GF-D8 (cell line): ENCODE results near the gene SLC16A1.
"Not testable (repeated sequence)": the region's sequence is repeated elsewhere in the genome, so short reads cannot be mapped to it uniquely, and the experiment has no call there.

Source experiments
- DNase-seq: peaks from one replicate; lab custom pipeline; 2025; lab: John Stamatoyannopoulos, UW

The SLC16A1 gene

DNA sequence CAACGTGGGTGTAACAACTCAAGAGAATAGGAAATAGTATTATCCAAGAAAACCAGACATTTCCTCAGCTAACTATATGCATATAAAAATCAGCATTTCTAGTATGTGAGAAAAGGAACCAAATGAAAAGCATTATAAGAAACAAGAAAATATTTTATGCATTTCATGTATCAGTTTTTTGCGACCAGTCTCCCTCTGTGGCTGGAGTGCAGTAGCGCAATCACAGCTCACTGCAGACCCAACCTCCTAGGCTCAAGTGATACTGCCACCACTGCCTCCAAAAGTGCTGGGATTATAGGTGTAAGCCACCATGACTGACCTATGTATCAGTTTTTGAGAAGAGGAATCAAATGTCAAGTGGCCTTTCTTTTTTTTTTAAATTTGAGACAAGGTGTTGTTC, 31.0 kb downstream of the SLC16A1 start:
- no peak for DNase-seq

DNA sequence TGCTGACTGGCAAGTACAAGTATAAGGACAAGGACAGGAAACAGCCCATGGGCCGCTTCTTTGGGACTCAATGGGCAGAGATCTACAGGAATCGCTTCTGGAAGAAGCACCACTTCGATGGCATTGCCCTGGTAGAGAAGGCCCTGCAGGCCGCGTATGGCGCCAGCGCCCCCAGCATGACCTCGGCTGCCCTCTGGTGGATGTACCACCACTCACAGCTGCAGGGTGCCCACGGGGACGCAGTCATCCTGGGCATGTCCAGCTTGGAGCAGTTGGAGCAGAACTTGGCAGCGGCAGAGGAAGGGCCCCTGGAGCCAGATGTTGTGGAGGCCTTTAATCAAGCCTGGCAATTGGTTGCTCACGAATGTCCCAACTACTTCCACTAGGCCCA, 32.0 kb downstream of the SLC16A1 start:
- no peak for DNase-seq

DNA sequence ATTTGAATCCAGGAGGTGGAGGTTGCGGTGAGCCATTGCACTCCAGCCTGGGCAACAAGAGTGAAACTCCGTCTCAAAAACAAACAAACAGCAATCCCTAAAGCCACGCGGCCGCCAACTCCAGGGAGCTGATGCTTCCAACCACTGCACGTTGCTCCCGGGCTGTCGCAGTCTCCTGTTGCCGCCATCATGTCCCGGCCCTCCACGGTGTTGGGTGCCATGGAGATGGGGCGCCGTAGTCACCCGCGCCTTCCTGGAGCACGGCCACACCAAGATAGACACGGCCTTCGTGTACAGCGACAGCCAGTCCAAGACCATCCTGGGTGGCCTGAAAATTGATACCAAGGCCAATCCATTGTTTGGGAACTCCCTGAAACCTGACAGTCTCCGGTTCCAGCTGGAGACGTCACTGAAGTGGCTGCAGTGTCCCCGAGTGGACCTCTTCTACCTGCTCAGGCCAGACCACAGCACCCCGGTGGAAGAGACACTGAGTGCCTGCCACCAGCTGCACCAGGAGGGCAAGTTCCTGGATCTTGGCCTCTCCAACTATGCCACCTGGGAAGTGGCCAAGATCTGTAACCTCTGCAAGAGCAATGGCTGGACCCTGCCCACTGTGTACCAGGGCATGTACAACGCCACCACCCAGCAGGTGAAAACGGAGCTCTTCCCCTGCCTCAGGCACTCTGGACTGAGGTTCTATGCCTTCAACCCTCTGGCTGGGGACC, 32.6 kb downstream of the SLC16A1 start:
- DNase-seq = no peak

DNA sequence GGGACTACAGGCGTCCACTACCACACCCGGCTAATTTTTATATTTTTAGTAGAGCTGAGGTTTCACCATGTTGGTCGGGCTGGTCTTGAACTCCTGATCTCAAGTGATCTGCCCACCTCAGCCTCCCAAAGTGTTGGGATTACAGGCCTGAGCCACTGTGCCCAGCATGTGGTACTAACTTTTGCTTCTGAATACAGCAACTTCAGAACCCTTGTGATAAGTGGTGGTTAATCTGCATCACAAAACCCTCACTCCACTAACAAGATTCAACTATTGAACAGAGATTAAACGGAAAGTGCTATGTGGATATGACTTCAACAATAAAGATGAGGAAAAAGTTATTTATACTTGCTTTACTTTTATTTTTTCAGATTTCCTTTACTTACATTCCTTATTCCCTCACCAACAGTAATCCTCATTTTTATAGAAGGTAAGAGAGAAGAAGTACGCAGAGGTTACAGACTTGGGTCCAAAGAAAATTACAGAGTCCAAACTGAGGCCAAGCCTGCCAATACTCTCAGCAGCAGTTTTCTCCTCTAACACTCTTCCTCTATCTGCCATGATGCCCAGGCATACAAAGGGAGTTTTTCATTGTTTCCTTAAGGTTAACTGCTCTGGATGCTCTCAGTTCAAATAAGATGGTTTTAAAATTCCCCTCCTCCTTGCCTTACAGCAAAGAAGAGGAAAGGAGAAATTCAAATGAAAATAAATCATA, 44.3 kb downstream of the SLC16A1 start:
- DNase-seq = no peak

DNA sequence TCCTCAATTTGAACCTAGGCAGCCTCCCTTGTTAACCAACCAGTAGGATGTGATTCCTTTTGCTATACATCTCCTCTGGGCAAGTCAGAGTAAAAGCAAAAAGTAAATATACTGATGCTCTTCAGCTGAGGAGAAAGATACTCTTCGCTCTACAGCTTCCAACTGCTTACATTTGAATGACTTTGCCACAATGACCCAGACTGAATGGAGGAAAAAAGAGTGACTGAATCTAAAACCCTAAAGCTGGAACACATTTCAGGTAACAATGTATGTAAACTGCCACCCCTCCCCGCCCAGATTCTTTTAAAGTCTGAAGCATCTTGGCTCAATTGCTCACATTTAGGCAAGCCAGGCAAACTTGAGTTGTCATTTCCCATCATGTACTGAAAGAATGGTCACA, 46.1 kb downstream of the SLC16A1 start:
- DNase-seq = no peak

DNA sequence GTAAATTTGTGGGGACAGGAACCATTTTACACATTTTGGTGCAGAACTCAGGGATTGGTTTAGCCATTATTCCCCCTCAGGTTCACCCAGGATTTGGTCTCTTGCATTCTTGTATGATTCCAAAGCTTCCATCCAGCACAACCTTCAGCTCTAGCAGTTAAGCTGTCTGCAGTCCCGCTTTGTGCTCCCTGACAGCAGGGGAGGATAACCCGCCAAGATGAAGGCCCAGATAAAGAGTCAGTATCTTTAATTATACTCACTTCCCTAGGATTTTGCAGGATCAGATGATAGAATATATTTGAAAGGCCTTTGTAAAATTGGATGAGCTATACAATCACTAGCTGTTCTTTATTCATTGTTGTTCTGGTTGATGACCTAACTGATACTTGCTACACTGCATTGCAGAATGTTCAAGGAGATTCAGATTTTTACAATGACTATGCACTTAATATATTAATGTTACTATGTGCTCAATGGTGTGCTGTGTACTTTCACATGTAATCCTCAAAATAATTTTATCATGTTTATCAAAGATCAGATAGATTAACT, 49.8 kb downstream of the SLC16A1 start:
- DNase-seq = no peak

DNA sequence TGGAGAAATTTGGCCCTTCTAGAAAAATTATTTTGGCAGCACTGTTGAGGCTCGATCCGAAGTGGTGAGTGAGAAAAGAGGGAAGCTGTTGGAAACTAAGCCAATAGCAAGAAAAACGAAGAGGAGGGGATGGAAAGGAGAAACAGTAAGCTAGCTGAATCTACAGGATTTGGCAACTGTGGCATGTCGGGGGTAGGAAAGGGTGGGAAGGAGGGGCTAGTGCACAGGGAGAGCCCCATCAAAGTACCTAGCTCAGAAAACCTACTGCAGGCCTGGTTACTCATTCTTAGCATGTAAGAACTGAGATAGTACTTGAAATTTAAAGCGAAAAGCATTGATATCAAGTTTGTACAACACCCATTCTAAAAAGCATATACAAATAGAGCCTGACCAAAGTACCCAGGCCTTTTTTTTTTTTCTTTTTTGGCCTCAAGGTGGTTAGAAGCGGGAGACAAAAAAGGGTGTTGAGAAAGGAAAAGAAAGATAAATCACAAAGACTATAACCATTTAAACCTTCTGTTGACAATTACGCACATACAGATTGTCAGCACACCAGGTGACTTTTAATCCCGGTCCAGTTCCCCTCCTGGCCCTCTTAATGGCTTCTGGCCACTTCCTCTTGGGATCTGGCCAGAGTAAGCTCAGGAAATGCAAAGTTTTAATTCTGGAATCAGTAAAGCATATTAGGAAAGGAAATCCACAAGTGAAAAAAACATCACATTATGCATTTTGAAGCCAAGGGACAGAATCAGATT, 50.4 kb downstream of the SLC16A1 start:
- no peak for DNase-seq

DNA sequence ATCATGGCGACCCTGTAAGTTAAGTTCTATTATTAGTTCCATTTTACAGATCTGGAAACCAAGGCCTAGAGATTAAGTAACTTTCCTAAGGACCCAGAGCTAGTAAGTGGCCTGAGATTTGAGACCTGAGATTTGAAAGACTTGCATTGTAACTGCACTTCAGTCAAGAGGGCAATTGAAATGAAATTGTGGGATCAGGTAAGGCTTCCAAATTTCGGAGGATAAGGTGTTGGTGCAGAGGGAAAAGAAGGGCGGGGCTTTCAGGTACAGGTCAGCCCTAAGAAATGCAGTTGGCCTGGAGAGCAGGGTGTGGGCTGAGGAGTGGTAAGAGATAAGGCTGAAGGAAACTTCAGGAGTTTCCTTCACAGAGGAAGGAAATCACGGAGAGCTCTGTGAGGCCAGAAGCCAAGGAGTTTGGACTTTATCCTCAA, 51.1 kb downstream of the SLC16A1 start:
- no peak for DNase-seq

DNA sequence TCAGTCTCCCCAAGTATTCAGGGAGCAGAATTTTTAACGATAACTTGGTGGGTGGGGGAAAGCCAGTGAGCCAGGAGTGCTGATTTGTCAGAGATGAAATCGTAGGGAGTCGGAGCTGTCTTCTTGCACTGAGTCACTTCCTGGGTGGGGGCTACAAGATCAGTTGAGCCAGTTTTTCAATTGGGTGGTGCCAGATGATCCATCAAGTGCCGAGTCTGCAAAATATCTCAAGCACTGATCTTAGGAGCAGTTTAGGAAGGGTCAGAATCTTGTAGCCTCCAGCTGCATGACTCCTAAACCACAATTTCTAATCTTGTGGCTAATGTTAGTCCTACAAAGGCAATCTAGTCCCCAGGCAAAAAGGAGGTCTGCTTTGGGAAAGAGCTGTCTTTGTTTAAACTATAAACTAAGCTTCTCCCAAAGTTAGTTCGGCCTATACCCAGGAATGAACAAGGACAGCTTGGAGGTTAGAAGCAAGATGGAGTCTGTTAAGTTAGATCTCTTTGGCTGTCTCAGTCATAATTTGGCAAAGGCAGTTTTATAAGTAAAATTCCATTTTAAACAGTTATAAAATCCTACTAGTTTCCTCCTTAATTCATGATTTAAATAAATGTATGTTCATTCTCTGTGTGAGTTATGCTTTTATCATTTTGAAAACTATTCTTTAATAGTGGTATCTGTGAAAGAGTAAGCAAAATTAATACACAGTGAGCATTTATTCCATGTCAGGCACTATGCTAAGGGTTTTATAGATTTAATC, 51.7 kb downstream of the SLC16A1 start:
- DNase-seq = no peak

DNA sequence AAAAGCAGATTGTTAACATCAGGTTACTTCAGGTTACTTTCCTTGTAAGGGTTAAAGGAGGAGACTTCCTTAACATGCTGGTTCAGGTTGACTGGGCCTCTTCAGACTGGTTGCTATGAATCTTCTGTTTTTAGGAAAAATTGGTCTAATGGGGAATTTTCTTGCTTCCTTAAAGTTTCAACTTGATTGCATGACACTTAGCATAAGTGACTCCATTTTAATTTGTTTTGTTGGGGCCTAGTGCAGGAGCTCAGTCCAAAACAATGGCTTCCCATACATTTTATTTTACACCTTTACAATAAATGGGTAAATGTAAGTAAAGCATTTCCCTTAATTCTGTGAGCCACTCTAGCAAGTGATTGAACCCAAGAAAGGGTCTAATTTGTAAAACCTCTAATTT, 53.8 kb downstream of the SLC16A1 start:
- DNase-seq = no peak

DNA sequence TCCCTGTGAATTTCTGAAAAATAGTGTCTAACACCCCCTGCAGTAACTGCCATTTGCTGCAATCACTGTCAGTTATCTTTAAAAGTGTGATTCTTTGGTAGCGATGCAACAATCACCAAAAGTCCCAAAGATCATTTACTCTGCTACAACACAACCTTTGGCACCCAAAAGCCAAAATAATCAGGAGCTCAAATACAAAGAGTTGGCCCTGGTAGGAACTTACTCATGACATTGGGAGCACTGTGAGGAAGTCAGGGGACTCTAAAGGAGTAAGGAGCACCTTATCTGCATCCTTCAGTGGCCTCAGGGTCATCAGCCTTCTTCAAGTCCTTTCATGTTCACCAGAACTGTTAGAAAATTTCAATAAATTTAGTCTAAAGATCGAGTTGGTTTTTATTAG, 54.6 kb downstream of the SLC16A1 start:
- no peak for DNase-seq

DNA sequence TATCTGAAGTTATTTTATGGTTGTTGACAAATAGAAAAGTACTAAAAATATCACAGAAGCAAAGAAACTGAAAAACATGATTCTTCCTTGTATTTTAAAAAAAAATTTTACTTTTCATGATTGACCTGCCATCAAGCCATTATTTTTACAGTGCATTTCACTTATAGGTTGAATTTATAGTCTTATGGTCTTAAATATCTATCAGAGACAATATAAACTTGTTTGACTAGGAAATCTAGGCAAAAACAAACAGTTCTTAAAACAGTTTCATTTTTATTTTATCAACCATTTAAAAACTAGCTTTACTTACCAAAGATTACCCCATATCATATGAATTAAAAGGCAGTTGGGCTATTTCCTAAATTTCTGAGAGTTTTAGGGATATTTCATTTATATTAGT, 59.2 kb downstream of the SLC16A1 start:
- DNase-seq = no peak

DNA sequence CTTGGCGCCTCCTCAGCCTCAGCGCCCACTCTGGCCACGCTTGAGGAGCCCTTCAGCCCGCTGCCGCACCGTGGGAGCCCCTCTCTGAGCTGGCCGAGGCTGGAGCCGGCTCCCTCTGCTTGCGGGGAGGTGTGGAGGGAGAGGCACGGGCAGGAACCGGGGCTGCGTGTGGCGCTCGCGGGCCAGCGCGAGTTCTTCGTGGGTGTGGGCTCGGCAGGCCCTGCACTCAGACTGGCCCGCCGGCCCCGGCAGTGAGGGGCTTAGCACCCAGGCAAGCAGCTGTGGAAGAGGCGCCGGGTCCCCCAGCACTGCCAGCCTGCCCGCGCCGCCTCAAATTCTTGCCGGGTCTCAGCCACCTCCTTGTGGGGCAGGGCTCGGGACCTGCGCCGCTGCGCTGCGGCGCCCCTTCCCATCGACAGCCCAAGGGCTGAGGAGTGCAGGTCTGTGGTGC, 61.4 kb downstream of the SLC16A1 start:
- no peak for DNase-seq

DNA sequence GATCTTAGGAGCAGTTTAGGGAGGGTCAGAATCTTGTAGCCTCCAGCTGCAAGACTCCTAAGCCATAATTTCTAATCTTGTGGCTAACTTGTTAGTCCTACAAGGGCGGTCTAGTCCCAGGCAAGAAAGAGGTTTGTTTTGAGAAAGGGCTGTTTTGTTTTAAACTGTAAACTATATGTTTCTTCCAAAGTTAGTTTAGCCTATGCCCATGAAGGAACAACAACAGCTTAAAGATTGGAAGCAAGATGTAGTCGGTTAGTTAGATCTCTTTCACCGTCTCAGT, 62.0 kb downstream of the SLC16A1 start:
- DNase-seq = no peak

DNA sequence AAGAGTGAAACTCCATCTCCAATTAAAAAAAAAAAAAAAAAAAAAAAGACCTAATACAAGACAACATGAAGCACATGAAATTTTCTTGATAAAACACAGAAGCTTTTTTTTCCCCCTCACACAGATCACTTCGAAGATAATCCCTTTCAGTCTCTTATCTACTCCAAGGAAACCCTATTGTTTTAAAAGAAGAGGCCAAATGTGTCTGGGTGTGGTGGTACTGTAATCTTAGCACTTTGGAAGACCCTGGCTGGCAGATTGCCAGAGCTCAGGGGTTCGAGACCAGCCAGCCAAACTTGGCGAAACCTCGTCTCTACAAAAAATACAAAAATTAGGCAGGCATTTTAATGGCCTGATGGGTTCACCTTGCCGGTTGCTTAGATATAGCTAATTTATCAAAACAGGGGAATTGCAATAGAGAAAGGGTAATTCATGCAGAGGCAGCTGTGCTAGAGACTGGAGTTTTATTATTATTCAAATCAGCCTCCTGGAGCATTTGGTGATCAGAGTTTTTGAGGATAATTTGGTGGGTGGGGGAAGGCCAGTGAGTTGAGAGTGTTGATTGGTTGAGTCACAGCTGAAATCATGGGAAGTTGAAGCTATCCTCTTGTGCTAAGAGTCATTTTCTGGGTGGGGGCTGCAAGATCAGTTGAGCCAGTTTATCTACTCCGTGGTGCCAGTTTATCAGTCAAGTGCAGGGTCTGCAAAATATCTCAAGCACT, 62.5 kb downstream of the SLC16A1 start:
- DNase-seq = no peak

DNA sequence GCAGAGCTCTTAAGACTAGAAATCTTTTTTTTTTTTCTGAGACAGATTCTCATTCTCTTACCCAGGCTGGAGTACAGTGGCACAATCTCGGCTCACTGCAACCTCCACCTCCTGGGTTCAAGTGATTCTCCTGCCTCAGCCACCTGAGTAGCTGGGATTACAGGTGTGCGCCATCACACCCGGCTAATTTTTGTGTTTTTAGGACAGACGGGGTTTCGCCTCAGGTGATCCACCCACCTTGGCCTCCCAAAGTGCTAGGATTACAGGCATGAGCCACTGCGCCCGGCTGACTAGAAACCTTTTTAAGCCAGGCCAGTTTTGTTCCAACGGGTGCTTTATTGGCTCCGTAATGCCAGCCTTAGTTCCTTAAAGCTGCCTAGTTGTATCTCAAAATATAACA, 66.1 kb downstream of the SLC16A1 start:
- DNase-seq = not testable (repeated sequence)

DNA sequence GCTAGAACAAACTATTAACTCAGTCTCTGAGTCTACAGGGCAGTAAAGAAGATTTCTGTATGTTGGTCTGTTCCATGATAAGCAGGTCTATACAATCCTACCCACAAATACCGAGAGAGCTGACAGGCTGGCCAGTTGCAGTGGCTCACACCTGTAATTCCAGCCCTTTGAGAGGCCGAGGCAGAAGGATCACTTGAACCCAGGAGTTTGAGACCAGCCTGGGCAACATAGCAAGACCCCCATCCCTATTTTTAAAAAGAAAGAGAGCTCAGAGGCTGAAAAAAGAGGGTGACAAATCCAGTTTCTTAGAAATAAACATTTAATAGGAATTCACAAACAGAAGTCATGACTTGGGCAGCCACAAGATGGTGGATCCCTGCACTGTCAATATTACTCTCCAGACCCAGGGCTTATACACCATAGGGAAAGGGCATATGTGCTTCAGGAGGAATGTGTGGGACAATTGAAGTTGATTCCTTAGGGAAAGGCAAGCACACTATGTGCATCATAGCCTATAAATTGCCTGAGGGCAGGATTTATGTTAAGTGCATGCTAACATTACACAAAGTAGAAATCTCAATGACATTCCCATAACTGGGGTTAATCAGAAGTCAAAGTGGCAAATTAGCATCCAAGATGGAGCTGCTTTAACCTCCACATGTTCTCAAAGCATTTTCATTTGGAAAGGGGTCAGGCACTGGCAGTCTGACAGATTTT, 66.8 kb downstream of the SLC16A1 start:
- DNase-seq = no peak

DNA sequence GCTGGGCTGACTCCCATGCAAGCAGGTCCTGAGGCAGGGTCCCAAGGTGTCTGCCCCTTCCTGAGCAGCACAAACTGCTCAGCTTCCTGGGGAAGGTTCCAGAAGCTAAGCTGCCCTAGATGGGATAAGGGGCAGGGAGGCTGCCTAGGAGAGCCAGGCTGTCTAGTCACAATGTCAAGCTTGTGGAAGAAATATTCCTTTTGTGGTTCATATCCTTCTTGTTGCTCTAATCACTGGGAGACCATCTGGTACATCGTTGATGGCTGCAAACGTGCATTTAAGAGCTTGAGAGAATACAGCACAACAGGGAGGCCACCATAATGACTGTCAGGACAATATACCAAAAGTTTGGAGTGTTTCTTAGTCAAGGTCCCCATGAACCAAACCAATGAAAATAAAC, 67.4 kb downstream of the SLC16A1 start:
- DNase-seq = no peak

DNA sequence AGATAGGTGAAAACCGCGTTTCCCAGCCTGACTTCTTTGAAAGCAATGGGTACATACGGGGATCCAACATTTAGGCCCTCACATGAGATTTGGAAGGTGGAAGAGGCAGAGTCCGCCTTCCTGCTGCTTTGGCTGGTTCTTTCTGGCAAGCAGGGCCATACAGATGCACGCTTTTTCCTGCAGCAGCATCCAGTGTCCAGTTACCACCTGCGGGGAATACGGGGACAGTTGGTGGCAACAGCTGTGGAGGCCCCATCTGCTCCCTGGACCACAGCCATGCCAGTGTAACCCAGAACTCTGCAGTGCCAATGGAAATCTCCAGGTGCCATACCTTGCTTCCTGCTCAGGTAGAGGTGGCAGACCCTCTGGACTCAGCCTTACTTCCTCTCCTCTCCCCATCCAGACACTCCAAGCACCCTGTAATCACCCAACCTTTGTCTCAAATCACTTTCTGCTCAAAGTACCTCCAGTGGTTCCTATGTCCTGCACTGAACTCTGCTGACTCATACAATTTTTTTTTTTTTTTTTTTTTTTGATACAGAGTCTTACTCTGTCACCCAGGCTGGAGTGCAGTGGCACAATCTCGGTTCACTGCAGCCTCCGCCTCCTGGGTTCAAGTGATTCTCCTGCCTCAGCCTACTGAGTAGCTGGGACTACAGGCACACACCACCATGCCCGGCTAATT, 68.3 kb downstream of the SLC16A1 start:
- DNase-seq = no peak

DNA sequence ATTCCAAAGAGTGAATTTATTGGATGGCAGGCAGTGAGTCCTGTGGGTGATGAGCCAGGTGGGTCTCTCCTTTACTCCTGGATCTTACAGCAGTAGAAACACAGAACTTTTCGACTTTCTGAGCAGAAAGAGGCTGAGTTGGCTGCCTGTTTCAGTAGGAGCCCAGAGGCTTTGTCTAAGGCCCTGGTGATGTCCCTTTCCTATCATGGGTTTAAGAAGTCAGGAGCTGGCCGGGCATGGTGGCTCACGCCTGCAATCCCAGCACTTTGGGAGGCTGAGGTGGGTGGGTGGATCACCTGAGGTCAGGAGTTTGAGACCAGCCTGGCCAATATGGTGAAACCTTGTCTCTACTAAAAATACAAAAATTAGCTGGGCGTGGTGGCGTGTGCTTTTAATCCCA, 71.0 kb downstream of the SLC16A1 start:
- DNase-seq = not testable (repeated sequence)
